ENCODE results near the gene MEX3C.

Gene MEX3C

DNA sequence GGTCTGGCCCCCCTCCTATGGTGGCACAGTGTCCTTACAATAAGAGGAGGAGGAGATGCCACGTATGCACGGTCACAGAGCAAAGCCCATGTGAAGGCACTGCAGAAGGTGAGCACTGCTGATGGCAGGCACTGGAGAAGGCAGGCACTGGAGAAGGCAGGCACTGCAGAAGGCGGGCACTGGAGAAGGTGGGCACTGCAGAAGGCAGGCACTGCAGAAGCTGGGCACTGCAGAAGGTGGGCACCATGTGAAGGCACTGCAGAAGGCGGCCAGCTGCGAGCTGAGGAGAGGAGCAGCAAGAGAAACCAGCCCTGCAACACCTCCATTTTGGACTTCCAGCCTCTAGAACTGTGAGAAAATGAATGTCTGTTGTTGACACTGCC is 46.3 kb downstream of the MEX3C start:
- TF ChIP-seq CTCF (IDR thresholded peaks at IDR 0.05): no peak

DNA sequence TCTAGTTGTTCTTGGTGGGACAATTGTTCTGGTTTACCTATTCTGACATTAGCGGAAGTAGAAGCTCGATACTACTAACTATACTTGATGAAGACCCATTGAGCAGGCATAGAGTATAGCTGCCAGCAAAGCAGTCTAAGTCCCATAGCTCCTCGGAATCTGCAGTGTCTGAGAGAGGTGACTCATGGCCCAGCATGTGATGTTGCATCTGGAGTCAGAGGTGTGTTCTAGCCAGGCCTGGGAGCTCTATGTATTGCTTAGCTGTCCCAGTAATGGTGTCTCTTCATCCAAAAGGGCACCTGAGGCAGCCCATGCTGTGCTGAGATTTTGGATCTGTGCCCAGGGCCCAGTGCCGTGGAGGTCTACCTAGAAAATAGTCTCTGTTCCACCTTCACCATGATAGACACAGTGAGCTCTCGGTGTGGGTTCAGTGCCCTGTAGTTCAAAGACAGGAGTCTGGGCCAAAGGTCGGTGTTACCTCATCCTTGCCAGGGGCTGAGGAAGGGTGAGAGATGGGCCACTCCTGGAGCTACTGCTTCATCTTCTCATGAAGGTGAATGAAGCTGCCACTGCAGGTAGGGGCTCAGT is 47.3 kb downstream of the MEX3C start:
- no peak for TF ChIP-seq CTCF (IDR thresholded peaks at IDR 0.05)

- no peak for TF ChIP-seq CTCF (IDR thresholded peaks at IDR 0.05)
Observed at GRCh38 chr18:51149670-51150069, 47.8 kb downstream of the MEX3C start.

GRCh38 chr18:51146909-51147308 is 50.6 kb downstream of the MEX3C start:
- no peak for TF ChIP-seq CTCF (IDR thresholded peaks at IDR 0.05)

- no peak for TF ChIP-seq CTCF (IDR thresholded peaks at IDR 0.05)
Observed at GRCh38 chr18:51138936-51139335, 58.5 kb downstream of the MEX3C start.

- TF ChIP-seq CTCF (IDR thresholded peaks at IDR 0.05): no peak
Observed at GRCh38 chr18:51137891-51138290, 59.6 kb downstream of the MEX3C start.

GRCh38 chr18:51137026-51137729 is 60.3 kb downstream of the MEX3C start:
- no peak for TF ChIP-seq CTCF (IDR thresholded peaks at IDR 0.05)
